ENCODE results near the gene EEF1AKMT4.

EEF1AKMT4 gene

GRCh38 chr3:184249412-184250166 is at the start of gene EEF1AKMT4:
TSS of gene EEF1AKMT4 (plus strand) at chr3:184249672. CDS start at chr3:184249695, 23 bp downstream.
- DNase-seq, result peak; percentile 81

- DNase-seq, result no peak
Measured at GRCh38 chr3:184200825-184201224, 48.6 kb upstream of the EEF1AKMT4 start.

GRCh38 chr3:184203526-184203925 is 45.9 kb upstream of the EEF1AKMT4 start:
- no peak for DNase-seq

GRCh38 chr3:184209146-184209923 is 40.1 kb upstream of the EEF1AKMT4 start:
- DNase-seq, result no peak

GRCh38 chr3:184211297-184211696 is 38.2 kb upstream of the EEF1AKMT4 start:
- no peak for DNase-seq

- no peak for DNase-seq
Measured at GRCh38 chr3:184211718-184212117, 37.8 kb upstream of the EEF1AKMT4 start.

- DNase-seq, result no peak
Measured at GRCh38 chr3:184218814-184219213, 30.7 kb upstream of the EEF1AKMT4 start.

GRCh38 chr3:184222521-184222920 is 27.0 kb upstream of the EEF1AKMT4 start:
- no peak for DNase-seq

- no peak for DNase-seq
Measured at GRCh38 chr3:184223946-184224345, 25.5 kb upstream of the EEF1AKMT4 start.

- no peak for DNase-seq
Measured at GRCh38 chr3:184227481-184227935, 22.0 kb upstream of the EEF1AKMT4 start.

GRCh38 chr3:184228376-184229137 is 20.9 kb upstream of the EEF1AKMT4 start:
- DNase-seq, result no peak

- DNase-seq, result no peak
Measured at GRCh38 chr3:184229394-184230080, 19.9 kb upstream of the EEF1AKMT4 start, which contains the start of gene VWA5B2. TSS of gene VWA5B2 (plus strand) at chr3:184229585. CDS start at chr3:184230529, 944 bp downstream.

- DNase-seq, result no peak
Measured at GRCh38 chr3:184230081-184230602, 19.3 kb upstream of the EEF1AKMT4 start.

- DNase-seq, result no peak
Measured at GRCh38 chr3:184230603-184231528, 18.6 kb upstream of the EEF1AKMT4 start.

- no peak for DNase-seq
Measured at GRCh38 chr3:184231671-184232070, 17.8 kb upstream of the EEF1AKMT4 start.

- no peak for DNase-seq
Measured at GRCh38 chr3:184233127-184233843, 16.2 kb upstream of the EEF1AKMT4 start.

- no peak for DNase-seq
Measured at GRCh38 chr3:184234224-184234623, 15.2 kb upstream of the EEF1AKMT4 start.

GRCh38 chr3:184234671-184235380 is 14.6 kb upstream of the EEF1AKMT4 start:
- DNase-seq, result no peak

- no peak for DNase-seq
Measured at GRCh38 chr3:184235381-184236032, 14.0 kb upstream of the EEF1AKMT4 start.

All from NCI-H1048 (cell line).